ENCODE data around the gene CENPO. TPM values are rescaled to one million over a fixed set of nuclear protein-coding genes. Genes with fewer than 3 reads are reported as not detected.

CENPO gene
- total RNA-seq, 2 experiments from 2014 or later: 53.6 to 59.2 TPM

DNA sequence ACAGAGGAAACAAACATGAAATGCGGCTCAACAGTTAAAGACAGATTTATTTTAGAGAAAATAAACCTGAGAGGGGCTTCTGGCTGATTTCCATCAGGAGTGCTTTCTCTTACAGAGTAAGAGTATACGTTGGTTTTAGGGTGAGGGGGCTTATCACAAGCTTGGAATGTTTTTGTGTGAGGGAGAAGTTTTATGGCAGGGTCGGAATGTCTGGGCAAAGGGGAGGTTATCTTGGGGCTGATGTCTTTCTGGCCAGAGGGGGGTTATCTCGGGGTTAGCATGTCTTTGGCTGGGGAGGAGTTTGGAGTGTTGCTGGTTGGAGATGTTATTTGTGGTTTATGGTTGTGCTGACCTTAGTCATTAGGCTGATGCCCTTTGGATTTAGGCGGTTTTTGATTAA, 22.2 kb upstream of the CENPO start:
- Histone ChIP-seq H3K4me1 (ENCODE audit: insufficient read depth, low read length, poor library complexity, severe bottlenecking) (no peaks in the 10 kb centered on the region), H3K27ac (ENCODE audit: low read depth, low read length, poor library complexity, severe bottlenecking) (no peak overlapping the region), H3K36me3 (ENCODE audit: insufficient read depth, low read length) (no peaks in the 10 kb centered on the region), H3K9me3 (ENCODE audit: low read length) (no peaks in the 10 kb centered on the region), H3K9me2 (ENCODE audit: insufficient read depth, low read length) (no peaks in the 10 kb centered on the region), H4K20me1 (ENCODE audit: insufficient read depth, low read length) (no peaks in the 10 kb centered on the region), H3K4me2 (ENCODE audit: low read length) (no peak overlapping the region), H2AFZ (ENCODE audit: low read length) (no peak overlapping the region), H3K79me2 (ENCODE audit: insufficient read depth, low read depth, low read length) (no peaks in the 10 kb centered on the region), H3K4me3 (ENCODE audit: low read depth, low read length, poor library complexity, severe bottlenecking) (no peak overlapping the region)
- intact Hi-C loops (cut with micrococcal nuclease; ENCODE audit: unreplicated experiment): no loop called here
- ChIA-PET CTCF (ENCODE audit: unreplicated experiment) (no interaction called here), POLR2A (interaction anchor here (0.5 kb wide), 1 partner anchor 80 kb away, joined by 3 read pairs; no protein-coding TSS in a partner anchor)
- no peak for TF ChIP-seq EZH2phosphoT487 (IDR thresholded peaks at IDR 0.05; ENCODE audit: borderline replicate concordance, low read depth, low read length)
- TF ChIP-seq, protein P1, sequence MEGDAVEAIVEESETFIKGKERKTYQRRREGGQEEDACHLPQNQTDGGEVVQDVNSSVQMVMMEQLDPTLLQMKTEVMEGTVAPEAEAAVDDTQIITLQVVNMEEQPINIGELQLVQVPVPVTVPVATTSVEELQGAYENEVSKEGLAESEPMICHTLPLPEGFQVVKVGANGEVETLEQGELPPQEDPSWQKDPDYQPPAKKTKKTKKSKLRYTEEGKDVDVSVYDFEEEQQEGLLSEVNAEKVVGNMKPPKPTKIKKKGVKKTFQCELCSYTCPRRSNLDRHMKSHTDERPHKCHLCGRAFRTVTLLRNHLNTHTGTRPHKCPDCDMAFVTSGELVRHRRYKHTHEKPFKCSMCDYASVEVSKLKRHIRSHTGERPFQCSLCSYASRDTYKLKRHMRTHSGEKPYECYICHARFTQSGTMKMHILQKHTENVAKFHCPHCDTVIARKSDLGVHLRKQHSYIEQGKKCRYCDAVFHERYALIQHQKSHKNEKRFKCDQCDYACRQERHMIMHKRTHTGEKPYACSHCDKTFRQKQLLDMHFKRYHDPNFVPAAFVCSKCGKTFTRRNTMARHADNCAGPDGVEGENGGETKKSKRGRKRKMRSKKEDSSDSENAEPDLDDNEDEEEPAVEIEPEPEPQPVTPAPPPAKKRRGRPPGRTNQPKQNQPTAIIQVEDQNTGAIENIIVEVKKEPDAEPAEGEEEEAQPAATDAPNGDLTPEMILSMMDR (conservative IDR thresholded peaks at IDR 0.05; ENCODE audit: low read length): no peak
- DNase-seq (ENCODE audit: low spot score): no peak
- no TSS peak for BruUV-seq (replicated peaks)

DNA sequence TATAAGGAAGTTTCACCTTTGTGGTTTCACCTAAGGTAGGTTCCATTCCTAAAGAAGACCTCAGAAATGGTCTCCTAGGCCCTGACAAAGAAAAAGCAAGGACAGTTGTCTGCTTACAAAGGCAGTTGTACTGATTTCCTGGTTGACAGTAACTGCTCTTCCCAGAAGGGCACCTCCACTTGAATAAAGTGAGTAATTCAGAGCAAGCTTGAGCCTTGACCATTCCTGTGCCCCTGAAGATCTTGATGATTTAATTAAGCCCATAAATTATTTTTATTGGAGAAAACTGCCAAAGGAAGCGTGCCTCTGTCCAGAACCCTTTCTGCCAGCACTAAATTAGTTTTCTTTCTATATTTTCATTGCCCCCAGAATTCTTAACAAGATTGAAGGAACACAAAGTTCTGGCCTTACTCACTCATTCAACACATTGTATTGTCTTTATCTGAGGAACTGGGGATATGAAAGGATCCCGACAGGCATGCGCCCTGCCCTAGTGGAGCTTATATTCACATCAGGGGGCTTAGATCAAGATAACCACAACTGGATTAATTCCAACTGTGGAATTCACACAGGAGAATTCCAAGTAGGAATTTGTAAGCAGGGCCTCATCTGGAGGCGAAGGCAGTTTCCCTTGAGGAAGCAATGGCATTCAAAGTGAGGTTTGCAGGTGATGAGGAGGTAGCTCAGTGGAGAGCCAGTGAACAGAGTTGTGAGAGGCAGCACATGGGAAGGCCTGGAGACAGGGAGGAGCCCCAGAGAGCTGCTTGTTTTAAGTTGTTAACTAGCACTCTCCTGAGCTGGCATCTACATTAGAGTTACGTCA, 21.2 kb upstream of the CENPO start:
- Histone ChIP-seq H3K9me3 (ENCODE audit: low read length) (no peaks in the 10 kb centered on the region), H4K20me1 (ENCODE audit: insufficient read depth, low read length) (no peaks in the 10 kb centered on the region), H3K36me3 (ENCODE audit: insufficient read depth, low read length) (no peaks in the 10 kb centered on the region), H3K4me3 (ENCODE audit: low read depth, low read length, poor library complexity, severe bottlenecking) (no peak overlapping the region), H3K4me2 (ENCODE audit: low read length) (no peak overlapping the region), H3K79me2 (ENCODE audit: insufficient read depth, low read depth, low read length) (no peaks in the 10 kb centered on the region), H3K27ac (ENCODE audit: low read depth, low read length, poor library complexity, severe bottlenecking) (no peak overlapping the region), H2AFZ (ENCODE audit: low read length) (no peak overlapping the region), H3K4me1 (ENCODE audit: insufficient read depth, low read length, poor library complexity, severe bottlenecking) (no peaks in the 10 kb centered on the region), H3K9me2 (ENCODE audit: insufficient read depth, low read length) (no peaks in the 10 kb centered on the region)
- CTCF ChIA-PET (ENCODE audit: unreplicated experiment): no interaction called here
- BruUV-seq (replicated peaks): no TSS peak
- TF ChIP-seq, protein P1 (conservative IDR thresholded peaks at IDR 0.05; ENCODE audit: low read length): no peak
- no peak for TF ChIP-seq EZH2phosphoT487 (IDR thresholded peaks at IDR 0.05; ENCODE audit: borderline replicate concordance, low read depth, low read length)
- no peak for DNase-seq (ENCODE audit: low spot score)
- intact Hi-C loops (cut with micrococcal nuclease; ENCODE audit: unreplicated experiment): no loop called here
- POLR2A ChIA-PET: interaction anchor here (0.5 kb wide), 1 partner anchor 13 kb away, joined by 5 read pairs; no protein-coding TSS in a partner anchor

DNA sequence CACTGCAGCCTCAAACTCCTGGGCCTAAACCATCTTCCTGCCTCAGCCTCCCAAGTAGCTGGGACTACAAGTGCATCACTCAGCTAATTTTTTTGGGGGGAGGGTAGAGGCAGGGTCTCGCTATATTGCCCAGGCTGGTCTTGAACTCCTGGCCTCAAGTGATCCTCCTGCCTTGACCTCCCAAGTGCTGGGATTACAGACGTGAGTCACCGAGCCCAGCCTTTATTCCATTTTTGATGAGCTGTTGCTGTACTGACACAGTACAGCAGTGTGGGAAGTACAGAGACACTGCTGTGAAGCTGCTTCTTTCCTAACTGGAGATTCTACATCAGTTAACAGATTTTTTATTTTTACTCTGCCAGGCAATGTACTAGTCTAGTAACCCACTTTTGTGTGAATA, 18.9 kb upstream of the CENPO start:
- CTCF ChIA-PET (ENCODE audit: unreplicated experiment): no interaction called here

More for the DNA sequence above, 18.9 kb upstream of the CENPO start:
- Histone ChIP-seq H3K9me3 (ENCODE audit: low read length) (no peaks in the 10 kb centered on the region), H3K36me3 (ENCODE audit: insufficient read depth, low read length) (no peaks in the 10 kb centered on the region), H3K4me1 (ENCODE audit: insufficient read depth, low read length, poor library complexity, severe bottlenecking) (no peaks in the 10 kb centered on the region), H3K9me2 (ENCODE audit: insufficient read depth, low read length) (no peaks in the 10 kb centered on the region), H3K79me2 (ENCODE audit: insufficient read depth, low read depth, low read length) (no peaks in the 10 kb centered on the region), H4K20me1 (ENCODE audit: insufficient read depth, low read length) (no peaks in the 10 kb centered on the region), H3K4me3 (ENCODE audit: low read depth, low read length, poor library complexity, severe bottlenecking) (no peak overlapping the region), H3K27ac (ENCODE audit: low read depth, low read length, poor library complexity, severe bottlenecking) (no peak overlapping the region), H3K4me2 (ENCODE audit: low read length) (no peak overlapping the region), H2AFZ (ENCODE audit: low read length) (no peak overlapping the region)
- intact Hi-C loops (cut with micrococcal nuclease; ENCODE audit: unreplicated experiment): no loop called here
- POLR2A ChIA-PET: interaction anchor here (0.7 to 1.5 kb wide), 3 partner anchors 13 to 87 kb away, joined by 3 to 5 read pairs (median 4); no protein-coding TSS in a partner anchor
- no TSS peak for BruUV-seq (replicated peaks)
- TF ChIP-seq, protein P1 (conservative IDR thresholded peaks at IDR 0.05; ENCODE audit: low read length): no peak
- TF ChIP-seq EZH2phosphoT487 (IDR thresholded peaks at IDR 0.05; ENCODE audit: borderline replicate concordance, low read depth, low read length): no peak
- DNase-seq (ENCODE audit: low spot score): no peak
